ENCODE results near the gene GAP43.

Gene GAP43

DNA sequence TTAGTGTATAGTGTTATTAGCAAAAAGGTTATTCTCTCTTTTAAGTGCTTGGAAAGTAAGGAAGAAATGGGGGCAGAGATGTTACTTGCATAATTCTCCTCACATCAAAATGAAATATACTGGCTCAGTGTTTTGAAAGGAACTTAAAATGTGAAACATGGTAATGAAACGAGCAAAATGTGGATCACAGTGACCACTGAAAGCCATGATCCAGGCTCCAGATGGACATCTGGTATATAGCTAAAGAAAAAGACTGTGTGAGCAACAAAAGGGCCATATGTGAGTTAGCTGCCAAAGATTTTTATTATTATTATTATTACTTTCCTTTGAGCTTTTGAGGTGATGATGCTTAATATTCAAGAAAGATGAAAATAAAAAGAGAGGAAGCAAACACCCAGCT lies 89.6 kb downstream of the GAP43 start:
- Histone ChIP-seq H3K36me3 (ENCODE audit: insufficient read depth, low read length) (no peaks in the 10 kb centered on the region), H3K4me3 (ENCODE audit: low read depth in 1 of 2, low read length in 2 of 2) (no peak overlapping the region), H3K4me1 (ENCODE audit: insufficient read depth, low read length) (no peaks in the 10 kb centered on the region), H2AFZ (ENCODE audit: low read depth, low read length) (no peak overlapping the region), H3K9ac (ENCODE audit: low read depth, low read length) (no peak overlapping the region), H3K27ac (ENCODE audit: low read length) (no peak overlapping the region), H3K9me3 (ENCODE audit: insufficient read depth, low read length, severe bottlenecking) (no peaks in the 10 kb centered on the region), H3K27me3 (ENCODE audit: insufficient read depth, low read length, poor library complexity) (peaks cover 14% of the 10 kb centered on the region), H3K79me2 (ENCODE audit: insufficient read depth, low read length) (no peaks in the 10 kb centered on the region), H3K4me2 (ENCODE audit: insufficient read depth, low read length) (no peak overlapping the region), H4K20me1 (ENCODE audit: insufficient read depth, low read length) (no peaks in the 10 kb centered on the region)
- no peak for ATAC-seq (ENCODE audit: insufficient read depth, low read depth)
- no peak for DNase-seq
- TF ChIP-seq, protein P1, sequence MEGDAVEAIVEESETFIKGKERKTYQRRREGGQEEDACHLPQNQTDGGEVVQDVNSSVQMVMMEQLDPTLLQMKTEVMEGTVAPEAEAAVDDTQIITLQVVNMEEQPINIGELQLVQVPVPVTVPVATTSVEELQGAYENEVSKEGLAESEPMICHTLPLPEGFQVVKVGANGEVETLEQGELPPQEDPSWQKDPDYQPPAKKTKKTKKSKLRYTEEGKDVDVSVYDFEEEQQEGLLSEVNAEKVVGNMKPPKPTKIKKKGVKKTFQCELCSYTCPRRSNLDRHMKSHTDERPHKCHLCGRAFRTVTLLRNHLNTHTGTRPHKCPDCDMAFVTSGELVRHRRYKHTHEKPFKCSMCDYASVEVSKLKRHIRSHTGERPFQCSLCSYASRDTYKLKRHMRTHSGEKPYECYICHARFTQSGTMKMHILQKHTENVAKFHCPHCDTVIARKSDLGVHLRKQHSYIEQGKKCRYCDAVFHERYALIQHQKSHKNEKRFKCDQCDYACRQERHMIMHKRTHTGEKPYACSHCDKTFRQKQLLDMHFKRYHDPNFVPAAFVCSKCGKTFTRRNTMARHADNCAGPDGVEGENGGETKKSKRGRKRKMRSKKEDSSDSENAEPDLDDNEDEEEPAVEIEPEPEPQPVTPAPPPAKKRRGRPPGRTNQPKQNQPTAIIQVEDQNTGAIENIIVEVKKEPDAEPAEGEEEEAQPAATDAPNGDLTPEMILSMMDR (IDR thresholded peaks at IDR 0.05; ENCODE audit: borderline replicate concordance, extremely low read depth, low read length, poor library complexity, severe bottlenecking), result no peak
- no peak for TF ChIP-seq EZH2 (IDR thresholded peaks at IDR 0.05; ENCODE audit: borderline replicate concordance, low read depth, low read length, severe bottlenecking)

DNA sequence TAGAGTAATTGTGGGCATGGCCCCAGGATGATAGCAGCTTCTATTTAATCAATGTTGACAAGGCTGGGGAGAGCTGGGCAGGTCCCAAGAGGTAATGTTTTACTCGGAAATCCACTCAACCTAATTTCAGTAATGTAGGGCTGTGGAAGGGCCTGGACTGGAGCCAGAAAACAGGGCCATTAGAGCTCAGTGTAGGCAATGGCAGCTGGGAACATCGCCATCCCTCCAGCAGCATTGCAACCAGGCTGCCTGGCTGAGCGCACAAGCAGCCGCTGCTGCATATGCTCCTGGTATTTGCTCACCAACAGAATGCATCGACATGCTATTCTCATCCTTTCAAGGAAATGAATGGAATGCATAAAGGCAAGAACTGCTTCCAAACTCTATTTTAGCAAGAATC lies 90.0 kb downstream of the GAP43 start:
- no peak for TF ChIP-seq EZH2 (IDR thresholded peaks at IDR 0.05; ENCODE audit: borderline replicate concordance, low read depth, low read length, severe bottlenecking)
- TF ChIP-seq, protein P1 (IDR thresholded peaks at IDR 0.05; ENCODE audit: borderline replicate concordance, extremely low read depth, low read length, poor library complexity, severe bottlenecking), result no peak
- H3K27me3 ChIP-seq (ENCODE audit: insufficient read depth, low read length, poor library complexity), result peaks cover 14% of the 10 kb centered on the region
- ATAC-seq (ENCODE audit: insufficient read depth, low read depth), result no peak

DNA sequence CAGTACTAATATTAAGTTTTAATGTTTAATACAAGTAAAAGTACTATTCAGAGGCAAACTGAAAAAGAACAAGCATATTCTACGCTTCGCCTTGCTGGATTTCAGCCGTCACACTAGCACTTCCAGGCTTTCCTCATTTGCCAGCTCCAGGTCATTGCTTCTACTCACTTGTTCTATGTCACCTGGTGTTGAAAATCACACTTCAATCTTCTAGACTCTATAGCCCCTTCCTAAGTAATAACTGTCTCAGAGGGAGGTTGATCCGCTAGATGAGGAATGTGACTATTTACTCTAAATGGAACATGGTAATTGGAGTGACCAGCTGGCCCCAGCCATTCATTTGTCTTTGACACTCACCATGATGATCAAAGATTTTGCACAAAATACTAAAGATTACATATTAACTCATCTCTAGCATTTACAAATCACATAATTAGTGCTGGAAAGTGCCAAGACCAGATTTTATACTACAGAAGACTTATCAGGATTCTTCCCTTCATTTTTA lies 92.0 kb downstream of the GAP43 start:
- DNase-seq (no peak), ATAC-seq (ENCODE audit: insufficient read depth, low read depth) (no peak)
- Histone ChIP-seq H2AFZ (ENCODE audit: low read depth, low read length) (no peak overlapping the region), H3K4me1 (ENCODE audit: insufficient read depth, low read length) (no peaks in the 10 kb centered on the region), H3K27ac (ENCODE audit: low read length) (no peak overlapping the region), H3K36me3 (ENCODE audit: insufficient read depth, low read length) (no peaks in the 10 kb centered on the region), H3K9ac (ENCODE audit: low read depth, low read length) (no peak overlapping the region), H3K4me2 (ENCODE audit: insufficient read depth, low read length) (no peak overlapping the region), H3K27me3 (ENCODE audit: insufficient read depth, low read length, poor library complexity) (peaks cover 12% of the 10 kb centered on the region), H3K4me3 (ENCODE audit: low read depth in 1 of 2, low read length in 2 of 2) (no peak overlapping the region), H3K79me2 (ENCODE audit: insufficient read depth, low read length) (no peaks in the 10 kb centered on the region), H4K20me1 (ENCODE audit: insufficient read depth, low read length) (no peaks in the 10 kb centered on the region), H3K9me3 (ENCODE audit: insufficient read depth, low read length, severe bottlenecking) (no peaks in the 10 kb centered on the region)
- TF ChIP-seq EZH2 (IDR thresholded peaks at IDR 0.05; ENCODE audit: borderline replicate concordance, low read depth, low read length, severe bottlenecking), result no peak
- TF ChIP-seq, protein P1 (IDR thresholded peaks at IDR 0.05; ENCODE audit: borderline replicate concordance, extremely low read depth, low read length, poor library complexity, severe bottlenecking), result no peak

More for the DNA sequence above, 90.0 kb downstream of the GAP43 start:
- no peak for DNase-seq
- no peak overlapping the region for H3K27ac ChIP-seq (ENCODE audit: low read length)
- no peak overlapping the region for H2AFZ ChIP-seq (ENCODE audit: low read depth, low read length)
- no peaks in the 10 kb centered on the region for H3K79me2 ChIP-seq (ENCODE audit: insufficient read depth, low read length)
- H3K4me3 ChIP-seq (ENCODE audit: low read depth in 1 of 2, low read length in 2 of 2), result no peak overlapping the region
- H3K36me3 ChIP-seq (ENCODE audit: insufficient read depth, low read length), result no peaks in the 10 kb centered on the region
- H3K4me2 ChIP-seq (ENCODE audit: insufficient read depth, low read length), result no peak overlapping the region
- H3K4me1 ChIP-seq (ENCODE audit: insufficient read depth, low read length), result no peaks in the 10 kb centered on the region
- no peaks in the 10 kb centered on the region for H3K9me3 ChIP-seq (ENCODE audit: insufficient read depth, low read length, severe bottlenecking)
- H3K9ac ChIP-seq (ENCODE audit: low read depth, low read length), result no peak overlapping the region
- H4K20me1 ChIP-seq (ENCODE audit: insufficient read depth, low read length), result no peaks in the 10 kb centered on the region

DNA sequence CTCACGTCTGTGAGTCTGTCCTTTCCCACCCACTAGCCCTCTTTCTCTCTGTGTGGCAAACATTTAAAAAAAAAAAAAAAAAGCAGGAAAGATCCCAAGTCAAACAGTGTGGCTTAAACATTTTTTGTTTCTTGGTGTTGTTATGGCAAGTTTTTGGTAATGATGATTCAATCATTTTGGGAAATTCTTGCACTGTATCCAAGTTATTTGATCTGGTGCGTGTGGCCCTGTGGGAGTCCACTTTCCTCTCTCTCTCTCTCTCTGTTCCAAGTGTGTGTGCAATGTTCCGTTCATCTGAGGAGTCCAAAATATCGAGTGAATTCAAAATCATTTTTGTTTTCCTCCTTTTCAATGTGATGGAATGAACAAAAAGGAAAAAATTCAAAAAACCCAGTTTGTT lies 97.7 kb downstream of the GAP43 start:
- Histone ChIP-seq H3K79me2 (ENCODE audit: insufficient read depth, low read length) (no peaks in the 10 kb centered on the region), H4K20me1 (ENCODE audit: insufficient read depth, low read length) (no peaks in the 10 kb centered on the region), H3K9me3 (ENCODE audit: insufficient read depth, low read length, severe bottlenecking) (no peaks in the 10 kb centered on the region), H3K4me2 (ENCODE audit: insufficient read depth, low read length) (no peak overlapping the region), H3K27ac (ENCODE audit: low read length) (no peak overlapping the region), H3K4me1 (ENCODE audit: insufficient read depth, low read length) (no peaks in the 10 kb centered on the region), H3K36me3 (ENCODE audit: insufficient read depth, low read length) (no peaks in the 10 kb centered on the region), H3K9ac (ENCODE audit: low read depth, low read length) (no peak overlapping the region), H2AFZ (ENCODE audit: low read depth, low read length) (no peak overlapping the region), H3K27me3 (ENCODE audit: insufficient read depth, low read length, poor library complexity) (peaks cover 2% of the 10 kb centered on the region), H3K4me3 (ENCODE audit: low read depth in 1 of 2, low read length in 2 of 2) (no peak overlapping the region)
- DNase-seq (no peak), ATAC-seq (ENCODE audit: insufficient read depth, low read depth) (no peak)
- TF ChIP-seq, protein P1 (IDR thresholded peaks at IDR 0.05; ENCODE audit: borderline replicate concordance, extremely low read depth, low read length, poor library complexity, severe bottlenecking), result no peak
- no peak for TF ChIP-seq EZH2 (IDR thresholded peaks at IDR 0.05; ENCODE audit: borderline replicate concordance, low read depth, low read length, severe bottlenecking)
